ENCODE measurements around the gene PLEKHA4. TPM values are rescaled to one million over a fixed set of nuclear protein-coding genes. Genes with fewer than 3 reads are reported as not detected.

Gene PLEKHA4
- total and polyA plus RNA-seq, 10 of the 15 experiments (the other 5 are each of a cell fraction or from before 2014, with no cell fraction given) = 0.13 to 10.0 (median 6.4) TPM; not detected in 1

DNA sequence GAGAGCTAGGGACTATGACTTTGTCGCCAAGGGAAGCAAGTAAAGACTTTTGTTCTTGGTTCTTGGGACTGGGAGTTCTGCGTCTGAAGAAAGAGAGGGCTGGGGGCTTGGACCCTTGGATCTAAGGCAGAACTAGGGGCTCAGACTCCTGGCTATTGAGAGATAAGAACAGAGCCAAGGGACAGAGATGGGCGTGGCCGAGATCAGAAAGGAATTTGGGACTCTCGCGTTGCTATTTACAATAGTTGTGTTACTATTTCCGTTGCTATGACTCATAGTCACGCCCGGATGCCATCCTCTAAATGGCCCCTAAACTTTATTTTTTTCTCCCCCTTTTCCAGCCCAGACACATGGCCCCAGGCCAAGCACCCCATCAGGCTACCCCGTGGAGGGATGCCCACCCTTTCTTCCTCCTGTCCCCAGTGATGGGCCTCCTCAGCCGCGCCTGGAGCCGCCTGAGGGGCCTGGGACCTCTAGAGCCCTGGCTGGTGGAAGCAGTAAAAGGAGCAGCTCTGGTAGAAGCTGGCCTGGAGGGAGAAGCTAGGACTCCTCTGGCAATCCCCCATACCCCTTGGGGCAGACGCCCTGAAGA is 4.6 kb upstream of the PLEKHA4 start (continued):
- TF ChIP-seq BCLAF1 (IDR thresholded peaks at IDR 0.05) = no peak
- no peak for TF ChIP-seq GATAD2B (conservative IDR thresholded peaks at IDR 0.05; ENCODE audit: low read depth)
- no peak for TF ChIP-seq RAD21 (IDR thresholded peaks at IDR 0.05; ENCODE audit: insufficient read depth, low read depth, low read length)
- TF ChIP-seq TCF3 (IDR thresholded peaks at IDR 0.05; ENCODE audit: borderline replicate concordance, insufficient read depth, low read depth, low read length) = no peak
- TF ChIP-seq EZH2 (IDR thresholded peaks at IDR 0.05; ENCODE audit: borderline replicate concordance, control insufficient read depth, low read depth, low read length) = no peak
- no peak for TF ChIP-seq RELB (IDR thresholded peaks at IDR 0.05; ENCODE audit: low read depth)
- no peak for TF ChIP-seq CEBPB (IDR thresholded peaks at IDR 0.05; ENCODE audit: borderline replicate concordance in 1 of 2, low read depth in 2 of 2, low read length in 2 of 2)
- 0 out of 2 replicates have a peak, but pooled peaks have one; percentile 31 for TF ChIP-seq POLR2AphosphoS2 (IDR thresholded peaks at IDR 0.05; ENCODE audit: low read depth, low read length)
- TF ChIP-seq, protein P1, sequence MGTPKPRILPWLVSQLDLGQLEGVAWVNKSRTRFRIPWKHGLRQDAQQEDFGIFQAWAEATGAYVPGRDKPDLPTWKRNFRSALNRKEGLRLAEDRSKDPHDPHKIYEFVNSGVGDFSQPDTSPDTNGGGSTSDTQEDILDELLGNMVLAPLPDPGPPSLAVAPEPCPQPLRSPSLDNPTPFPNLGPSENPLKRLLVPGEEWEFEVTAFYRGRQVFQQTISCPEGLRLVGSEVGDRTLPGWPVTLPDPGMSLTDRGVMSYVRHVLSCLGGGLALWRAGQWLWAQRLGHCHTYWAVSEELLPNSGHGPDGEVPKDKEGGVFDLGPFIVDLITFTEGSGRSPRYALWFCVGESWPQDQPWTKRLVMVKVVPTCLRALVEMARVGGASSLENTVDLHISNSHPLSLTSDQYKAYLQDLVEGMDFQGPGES (IDR thresholded peaks at IDR 0.05) = no peak
- TF ChIP-seq NFIC (IDR thresholded peaks at IDR 0.05; ENCODE audit: low read depth, low read length) = no peak
- TF ChIP-seq ZBED1 (IDR thresholded peaks at IDR 0.05; ENCODE audit: borderline replicate concordance) = no peak
- no peak for TF ChIP-seq USF2 (IDR thresholded peaks at IDR 0.05; ENCODE audit: borderline replicate concordance, low read depth, low read length)
- TF ChIP-seq CBX5 (IDR thresholded peaks at IDR 0.05; ENCODE audit: low read depth) = no peak
- no peak for TF ChIP-seq ZNF217 (IDR thresholded peaks at IDR 0.05)
- peak; percentile 64 for TF ChIP-seq MXI1 (IDR thresholded peaks at IDR 0.05; ENCODE audit: low read depth, low read length)
- TF ChIP-seq SREBF1 (IDR thresholded peaks at IDR 0.05; ENCODE audit: low read length) = no peak
- no peak for TF ChIP-seq NRF1 (conservative IDR thresholded peaks at IDR 0.05; ENCODE audit: low read depth, low read length)
- TF ChIP-seq CHD2 (IDR thresholded peaks at IDR 0.05; ENCODE audit: borderline replicate concordance, low read depth, low read length) = peak; percentile 91
- no peak for TF ChIP-seq ASH2L (IDR thresholded peaks at IDR 0.05; ENCODE audit: borderline replicate concordance, low read depth)
- TF ChIP-seq ZNF274 (IDR thresholded peaks at IDR 0.05; ENCODE audit: insufficient read depth, insufficient read length) = no peak
- TF ChIP-seq SPI1 (IDR thresholded peaks at IDR 0.05; ENCODE audit: borderline replicate concordance, insufficient read depth, low read depth, low read length) = no peak
- no peak for TF ChIP-seq LARP7 (IDR thresholded peaks at IDR 0.05)
- TF ChIP-seq HCFC1 (IDR thresholded peaks at IDR 0.05; ENCODE audit: low read length) = no peak
- peak; percentile 95 for TF ChIP-seq PAX5 (IDR thresholded peaks at IDR 0.05; ENCODE audit: borderline replicate concordance, low read depth, low read length)
- no peak for TF ChIP-seq NR2C2 (IDR thresholded peaks at IDR 0.05; ENCODE audit: borderline replicate concordance, control insufficient read depth, insufficient read length, low read depth)
